ENCODE results near the gene ANKRD50. TPM values are rescaled to one million over a fixed set of nuclear protein-coding genes. Genes with fewer than 3 reads are reported as not detected.

ANKRD50 gene
- total RNA-seq, 6 experiments from 2014 or later: 4.6 to 7.7 (median 5.8) TPM

GRCh38 chr4:124711471-124712371, 811 bp downstream of the ANKRD50 start:
- Histone ChIP-seq H3K36me3 (no peaks in the 10 kb centered on the region), H3K9me3 (no peaks in the 10 kb centered on the region), H3K4me1 (peaks cover 0 to 21% (median 0%) of the 10 kb centered on the region in 4 donors), H3K27me3 (no peaks in the 10 kb centered on the region), H3K27ac (peak overlapping the region; percentile 84 to 93 (median 86)), H3K4me3 (peak overlapping the region; percentile 78 to 83 (median 82))
- TF ChIP-seq POLR2A (IDR thresholded peaks at IDR 0.05): peak; percentile 21
- peak in 2 of 4 donors; percentile 18 to 19 for TF ChIP-seq CTCF (IDR thresholded peaks at IDR 0.05)
- intact Hi-C loops (cut with DNase I): no loop called here
- 1% methylated on average over 14 of the region's 35 CpGs for WGBS (ENCODE audit: insufficient coverage, low coverage, low lambda C conversion rate, missing lambda C conversion rate)
- DNase-seq (peak; percentile 66 to 75 (median 69)), ATAC-seq (peak; percentile 65 to 76 (median 70))

GRCh38 chr4:124710911-124711310, 1.6 kb downstream of the ANKRD50 start:
- ATAC-seq: no peak
- 26% methylated on average over 5 of the region's 5 CpGs for WGBS (ENCODE audit: insufficient coverage, low coverage, low lambda C conversion rate, missing lambda C conversion rate)
- no peak for DNase-seq
- Histone ChIP-seq H3K4me1 (peaks cover 0 to 26% (median 2%) of the 10 kb centered on the region in 4 donors), H3K4me3 (peak overlapping the region; percentile 78 to 83 (median 82)), H3K27me3 (no peaks in the 10 kb centered on the region), H3K9me3 (no peaks in the 10 kb centered on the region), H3K27ac (no peak overlapping the region), H3K36me3 (no peaks in the 10 kb centered on the region)
- intact Hi-C loops (cut with DNase I): no loop called here
- TF ChIP-seq CTCF (IDR thresholded peaks at IDR 0.05) (no peak), POLR2A (IDR thresholded peaks at IDR 0.05) (no peak)

- DNase-seq: no peak
- H3K27ac ChIP-seq: no peak overlapping the region
- WGBS (ENCODE audit: insufficient coverage, low coverage, low lambda C conversion rate, missing lambda C conversion rate): 68% methylated on average over 5 of the region's 7 CpGs
Measured at GRCh38 chr4:124710015-124710741, 2.4 kb downstream of the ANKRD50 start.

More at GRCh38 chr4:124710015-124710741, 2.4 kb downstream of the ANKRD50 start:
- ATAC-seq: no peak
- intact Hi-C loops (cut with DNase I): no loop called here
- Histone ChIP-seq H3K27me3 (no peaks in the 10 kb centered on the region), H3K4me3 (peak overlapping the region in 1 of 3 donors; percentile 78), H3K36me3 (no peaks in the 10 kb centered on the region), H3K4me1 (peaks cover 0 to 26% (median 4%) of the 10 kb centered on the region in 4 donors), H3K9me3 (no peaks in the 10 kb centered on the region)
- TF ChIP-seq POLR2A (IDR thresholded peaks at IDR 0.05) (no peak), CTCF (IDR thresholded peaks at IDR 0.05) (no peak)

Data from right lobe of liver (tissue), 6 donors.